HL-60 (cell line): ENCODE results near the gene RAB8A.
A peak's percentile ranks its signal among the peaks of the same experiment; 100 is the strongest.

Experiments used
- DNase-seq, 2 experiments: peaks; one replicate each; pipeline ENCODE4 v3.0.0-alpha.2; 2010 to 2020; ENCODE audit warnings: low read depth in 1 of 2, low spot score in 1 of 2
- H3K27ac ChIP-seq: fragments of 250-450 bp; sonication (Bioruptor Pico); replicated peaks from 2 replicates; pipeline ENCODE4 v1.5.1; 2020; ENCODE audit warnings: mild to moderate bottlenecking, moderate library complexity
- H3K27me3 ChIP-seq: fragments of 250-450 bp; sonication (Bioruptor Pico); 2 replicates; pipeline ENCODE4 v1.5.1; 2021; ENCODE audit warnings: mild to moderate bottlenecking, moderate library complexity; ENCODE audit not compliant: insufficient read depth, poor library complexity, severe bottlenecking
- H3K4me3 ChIP-seq: replicated peaks from 2 replicates; pipeline ENCODE4 v1.5.1; 2011; ENCODE audit warnings: mild to moderate bottlenecking, control low read depth, low read length; ENCODE audit not compliant: insufficient read depth
- CTCF ChIP-seq: IDR thresholded peaks from one replicate; pipeline ENCODE4 v1.5.1; 2011; ENCODE audit warnings: low read length, control low read depth, inconsistent platforms; ENCODE audit not compliant: insufficient read depth
- GABPA ChIP-seq: IDR thresholded peaks from 2 replicates; pipeline ENCODE4 v1.6.1; 2012; ENCODE audit warnings: low read depth
- POLR2AphosphoS5 ChIP-seq: IDR thresholded peaks from 2 replicates; pipeline ENCODE4 v1.6.1; 2012; ENCODE audit warnings: low read depth
- REST ChIP-seq: IDR thresholded peaks from 2 replicates; pipeline ENCODE4 v1.6.1; 2012; ENCODE audit warnings: low read depth; ENCODE audit not compliant: insufficient replicate concordance
- SPI1 ChIP-seq: IDR thresholded peaks from 2 replicates; pipeline ENCODE4 v1.6.1; 2012; ENCODE audit warnings: low read depth, mild to moderate bottlenecking, borderline replicate concordance

RAB8A gene

GRCh38 chr19:16074488-16075365 is 37.0 kb upstream of the RAB8A start:
- Histone ChIP-seq H3K4me3 (no peak overlapping the region), H3K27me3 (no peaks in the 10 kb centered on the region), H3K27ac (no peak overlapping the region)
- no peak for TF ChIP-seq POLR2AphosphoS5
- TF ChIP-seq SPI1, result no peak
- TF ChIP-seq REST, result no peak
- TF ChIP-seq GABPA, result no peak
- TF ChIP-seq CTCF, result no peak
- DNase-seq, result no peak

GRCh38 chr19:16075430-16076153 is 36.1 kb upstream of the RAB8A start:
- Histone ChIP-seq H3K4me3 (peak overlapping the region; percentile 56), H3K27ac (peak overlapping the region; percentile 51), H3K27me3 (no peaks in the 10 kb centered on the region)
- no peak for DNase-seq
- TF ChIP-seq GABPA (no peak), POLR2AphosphoS5 (no peak; the same call in 1 of the 2 replicates), CTCF (no peak), SPI1 (no peak), REST (no peak)

DNA sequence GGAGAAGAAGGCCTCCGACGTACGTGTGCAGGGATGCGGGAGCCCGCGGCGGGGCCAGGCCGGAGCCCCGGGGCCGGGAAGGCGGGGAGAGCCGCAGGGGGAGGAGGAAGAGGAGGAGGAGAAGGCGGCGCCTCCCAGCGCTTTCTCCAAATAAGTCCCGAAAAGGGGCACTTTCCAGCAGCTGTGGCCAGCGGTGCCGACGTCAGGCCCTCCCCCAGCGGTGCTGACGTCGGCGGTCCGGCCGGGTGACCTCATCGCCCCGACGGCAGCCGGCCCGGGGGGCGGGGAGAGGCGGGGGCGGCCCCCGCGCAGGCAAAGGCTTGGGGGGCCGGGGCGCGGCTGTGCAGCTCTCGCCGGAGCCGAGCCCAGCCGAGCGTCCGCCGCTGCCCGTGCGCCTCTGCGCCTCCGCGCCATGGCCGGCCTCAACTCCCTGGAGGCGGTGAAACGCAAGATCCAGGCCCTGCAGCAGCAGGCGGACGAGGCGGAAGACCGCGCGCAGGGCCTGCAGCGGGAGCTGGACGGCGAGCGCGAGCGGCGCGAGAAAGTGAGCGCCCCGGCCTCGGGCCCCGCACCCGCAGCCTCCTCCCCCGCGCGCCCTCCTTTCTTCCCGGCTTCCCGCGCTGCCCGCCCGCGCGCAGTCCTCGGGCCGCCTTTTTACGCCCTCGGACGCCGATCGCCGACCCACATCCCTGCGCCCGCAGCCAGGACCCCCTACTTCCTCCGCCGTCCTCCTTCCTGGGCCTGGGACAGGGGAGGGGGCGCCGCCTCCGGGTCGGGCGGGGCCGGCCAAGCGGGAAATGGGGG is 35.3 kb upstream of the RAB8A start, which contains the start of gene TPM4:
Gene TPM4 (plus strand): TSS at position 342 of the 804 bp plus-strand sequence. CDS start 71 bp downstream, at position 413.
- TF ChIP-seq POLR2AphosphoS5 (peak; percentile 18; the same call in 1 of the 2 replicates), REST (no peak)
- DNase-seq, result peak; percentile 87 to 90
- peak within 1 kb of the TSS; percentile 77 for H3K27ac ChIP-seq
- peak within 1 kb of the TSS; percentile 56 for H3K4me3 ChIP-seq
- H3K27me3 ChIP-seq, result no peaks in the 10 kb centered on the region
